Ovary (tissue), 3 donors: ENCODE results near the gene RUNX2.

Experiments used
- POLR2A ChIP-seq: fragments of 450-650 bp; IDR thresholded peaks from one replicate; pipeline ENCODE4 v1.6.1; 2017; ENCODE audit warnings: antibody characterized with exemption, mild to moderate bottlenecking, moderate library complexity
- TF ChIP-seq, protein P1 (sequence below), 3 donors: fragments of 450-650 bp in 2 of 3; fragments of 200-600 bp in 1 of 3; IDR thresholded peaks; one replicate each; pipeline versions ENCODE4 v1.5.1 to v1.8.0; 2016 to 2022; ENCODE audit warnings: antibody characterized with exemption in 3 of 3, mild to moderate bottlenecking in 1 of 3
- donor health status: DM: no; HTN: no; CAD: no.

GRCh38 chr6:45493761-45494160, 165.6 kb downstream of the RUNX2 start:
- TF ChIP-seq POLR2A: no peak
- TF ChIP-seq, protein P1, sequence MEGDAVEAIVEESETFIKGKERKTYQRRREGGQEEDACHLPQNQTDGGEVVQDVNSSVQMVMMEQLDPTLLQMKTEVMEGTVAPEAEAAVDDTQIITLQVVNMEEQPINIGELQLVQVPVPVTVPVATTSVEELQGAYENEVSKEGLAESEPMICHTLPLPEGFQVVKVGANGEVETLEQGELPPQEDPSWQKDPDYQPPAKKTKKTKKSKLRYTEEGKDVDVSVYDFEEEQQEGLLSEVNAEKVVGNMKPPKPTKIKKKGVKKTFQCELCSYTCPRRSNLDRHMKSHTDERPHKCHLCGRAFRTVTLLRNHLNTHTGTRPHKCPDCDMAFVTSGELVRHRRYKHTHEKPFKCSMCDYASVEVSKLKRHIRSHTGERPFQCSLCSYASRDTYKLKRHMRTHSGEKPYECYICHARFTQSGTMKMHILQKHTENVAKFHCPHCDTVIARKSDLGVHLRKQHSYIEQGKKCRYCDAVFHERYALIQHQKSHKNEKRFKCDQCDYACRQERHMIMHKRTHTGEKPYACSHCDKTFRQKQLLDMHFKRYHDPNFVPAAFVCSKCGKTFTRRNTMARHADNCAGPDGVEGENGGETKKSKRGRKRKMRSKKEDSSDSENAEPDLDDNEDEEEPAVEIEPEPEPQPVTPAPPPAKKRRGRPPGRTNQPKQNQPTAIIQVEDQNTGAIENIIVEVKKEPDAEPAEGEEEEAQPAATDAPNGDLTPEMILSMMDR (IDR thresholded peaks at IDR 0.05): no peak
